ENCODE data around the gene DHX16.

DNA sequence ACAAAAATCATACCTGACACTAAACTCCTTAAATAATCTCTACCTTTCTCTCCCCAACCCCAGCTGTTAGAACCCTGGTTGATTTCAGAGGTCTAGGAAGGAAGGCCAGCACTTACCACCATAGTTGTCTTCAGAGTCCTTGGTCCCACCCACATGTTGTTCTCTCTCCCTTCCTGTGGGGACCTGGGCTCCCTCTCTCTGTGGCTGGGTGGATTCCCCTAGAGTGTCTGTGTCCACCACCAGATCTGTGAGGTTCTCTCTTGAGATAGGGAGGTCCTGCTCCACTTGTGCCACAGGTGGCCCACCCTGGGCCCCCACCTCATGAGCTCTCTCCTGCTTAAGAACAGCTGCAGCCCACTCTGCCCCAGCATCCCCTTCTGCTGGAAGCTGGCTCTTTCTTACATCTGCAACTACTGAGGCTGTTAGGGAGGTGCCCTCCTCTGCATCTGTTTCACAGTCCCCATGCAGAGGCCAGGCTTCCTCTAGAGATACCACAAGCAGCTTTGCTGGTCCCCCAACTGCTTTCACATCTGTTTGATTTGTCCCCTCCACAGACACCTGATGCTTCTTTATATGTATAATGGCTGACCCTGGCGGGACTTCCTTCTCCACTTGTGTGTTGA lies 39.1 kb upstream of the DHX16 start:
- TF ChIP-seq, protein P1, sequence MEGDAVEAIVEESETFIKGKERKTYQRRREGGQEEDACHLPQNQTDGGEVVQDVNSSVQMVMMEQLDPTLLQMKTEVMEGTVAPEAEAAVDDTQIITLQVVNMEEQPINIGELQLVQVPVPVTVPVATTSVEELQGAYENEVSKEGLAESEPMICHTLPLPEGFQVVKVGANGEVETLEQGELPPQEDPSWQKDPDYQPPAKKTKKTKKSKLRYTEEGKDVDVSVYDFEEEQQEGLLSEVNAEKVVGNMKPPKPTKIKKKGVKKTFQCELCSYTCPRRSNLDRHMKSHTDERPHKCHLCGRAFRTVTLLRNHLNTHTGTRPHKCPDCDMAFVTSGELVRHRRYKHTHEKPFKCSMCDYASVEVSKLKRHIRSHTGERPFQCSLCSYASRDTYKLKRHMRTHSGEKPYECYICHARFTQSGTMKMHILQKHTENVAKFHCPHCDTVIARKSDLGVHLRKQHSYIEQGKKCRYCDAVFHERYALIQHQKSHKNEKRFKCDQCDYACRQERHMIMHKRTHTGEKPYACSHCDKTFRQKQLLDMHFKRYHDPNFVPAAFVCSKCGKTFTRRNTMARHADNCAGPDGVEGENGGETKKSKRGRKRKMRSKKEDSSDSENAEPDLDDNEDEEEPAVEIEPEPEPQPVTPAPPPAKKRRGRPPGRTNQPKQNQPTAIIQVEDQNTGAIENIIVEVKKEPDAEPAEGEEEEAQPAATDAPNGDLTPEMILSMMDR (IDR thresholded peaks at IDR 0.05 in 8 of 11, conservative IDR thresholded peaks at IDR 0.05 in 3 of 11): no peak
- TF ChIP-seq POLR2A (IDR thresholded peaks at IDR 0.05): no peak

Data from spleen (tissue), 7 donors.